Osteocyte (in vitro differentiated cells): ENCODE results near the gene NELL2. TPM values are rescaled to one million over a fixed set of nuclear protein-coding genes. Genes with fewer than 3 reads are reported as not detected.
"Not testable (repeated sequence)": the region's sequence is repeated elsewhere in the genome, so short reads cannot be mapped to it uniquely, and the experiment has no call there.

ENCODE experiments used
- DNase-seq: peaks from one replicate; pipeline ENCODE4 v3.0.0; 2021; ENCODE audit warnings: mixed read lengths; ENCODE audit not compliant: unreplicated experiment; ENCODE audit errors: extremely low spot score
- H3K27ac Mint-ChIP-seq: one replicate; pipeline ENCODE4 v1.8.0; 2021; ENCODE audit warnings: mild to moderate bottlenecking, mixed read lengths; ENCODE audit not compliant: unreplicated experiment
- H3K27me3 Mint-ChIP-seq: one replicate; pipeline ENCODE4 v1.8.0; 2021; ENCODE audit warnings: mixed read lengths; ENCODE audit not compliant: unreplicated experiment
- H3K36me3 Mint-ChIP-seq: one replicate; pipeline ENCODE4 v1.8.0; 2021; ENCODE audit warnings: mixed read lengths; ENCODE audit not compliant: unreplicated experiment
- H3K4me1 Mint-ChIP-seq: one replicate; pipeline ENCODE4 v1.8.0; 2021; ENCODE audit warnings: mixed read lengths; ENCODE audit not compliant: unreplicated experiment
- H3K4me3 Mint-ChIP-seq: one replicate; pipeline ENCODE4 v1.8.0; 2021; ENCODE audit warnings: mild to moderate bottlenecking, moderate library complexity, mixed read lengths; ENCODE audit not compliant: unreplicated experiment
- H3K9me3 Mint-ChIP-seq: one replicate; pipeline ENCODE4 v1.8.0; 2021; ENCODE audit warnings: mixed read lengths; ENCODE audit not compliant: unreplicated experiment
- total RNA-seq: library from RNA; stranded (reverse); gene quantifications from 2 replicates; pipeline ENCODE4 v1.2.1, GENCODE V29; 2021
- TF ChIP-seq, protein P1 (sequence below): fragments of 200-600 bp; sonication (generic); IDR thresholded peaks from 2 replicates; pipeline ENCODE4 v1.5.0; 2021; ENCODE audit warnings: antibody characterized with exemption, mild to moderate bottlenecking, moderate library complexity

Gene NELL2
- total RNA-seq, 1 donor from 2014 or later, result not detected

DNA sequence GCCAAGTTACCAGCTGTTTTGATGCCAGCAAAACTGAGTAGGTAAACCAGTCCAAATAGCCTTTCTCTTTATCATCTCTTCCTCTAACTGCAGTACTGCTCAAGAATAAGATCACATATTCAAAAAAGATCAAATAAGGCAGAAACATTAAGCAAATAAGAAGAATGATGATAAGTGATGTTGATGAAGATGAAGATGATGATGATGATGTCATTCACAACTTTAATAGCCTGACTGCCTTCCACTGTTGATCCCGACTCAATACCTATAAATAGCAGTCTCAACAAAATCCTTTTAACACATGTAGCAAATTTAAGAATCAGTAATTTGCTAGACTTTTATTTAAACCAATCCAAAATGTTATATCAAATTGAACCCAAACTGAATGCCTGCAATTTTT lies 47.1 kb downstream of the NELL2 start:
- DNase-seq, result no peak
- Mint-ChIP-seq H3K27me3 (no peaks in the 10 kb centered on the region), H3K27ac (no peak overlapping the region), H3K9me3 (peaks cover 3% of the 10 kb centered on the region), H3K4me3 (no peak overlapping the region), H3K4me1 (no peaks in the 10 kb centered on the region), H3K36me3 (no peaks in the 10 kb centered on the region)
- TF ChIP-seq, protein P1, sequence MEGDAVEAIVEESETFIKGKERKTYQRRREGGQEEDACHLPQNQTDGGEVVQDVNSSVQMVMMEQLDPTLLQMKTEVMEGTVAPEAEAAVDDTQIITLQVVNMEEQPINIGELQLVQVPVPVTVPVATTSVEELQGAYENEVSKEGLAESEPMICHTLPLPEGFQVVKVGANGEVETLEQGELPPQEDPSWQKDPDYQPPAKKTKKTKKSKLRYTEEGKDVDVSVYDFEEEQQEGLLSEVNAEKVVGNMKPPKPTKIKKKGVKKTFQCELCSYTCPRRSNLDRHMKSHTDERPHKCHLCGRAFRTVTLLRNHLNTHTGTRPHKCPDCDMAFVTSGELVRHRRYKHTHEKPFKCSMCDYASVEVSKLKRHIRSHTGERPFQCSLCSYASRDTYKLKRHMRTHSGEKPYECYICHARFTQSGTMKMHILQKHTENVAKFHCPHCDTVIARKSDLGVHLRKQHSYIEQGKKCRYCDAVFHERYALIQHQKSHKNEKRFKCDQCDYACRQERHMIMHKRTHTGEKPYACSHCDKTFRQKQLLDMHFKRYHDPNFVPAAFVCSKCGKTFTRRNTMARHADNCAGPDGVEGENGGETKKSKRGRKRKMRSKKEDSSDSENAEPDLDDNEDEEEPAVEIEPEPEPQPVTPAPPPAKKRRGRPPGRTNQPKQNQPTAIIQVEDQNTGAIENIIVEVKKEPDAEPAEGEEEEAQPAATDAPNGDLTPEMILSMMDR, result no peak

DNA sequence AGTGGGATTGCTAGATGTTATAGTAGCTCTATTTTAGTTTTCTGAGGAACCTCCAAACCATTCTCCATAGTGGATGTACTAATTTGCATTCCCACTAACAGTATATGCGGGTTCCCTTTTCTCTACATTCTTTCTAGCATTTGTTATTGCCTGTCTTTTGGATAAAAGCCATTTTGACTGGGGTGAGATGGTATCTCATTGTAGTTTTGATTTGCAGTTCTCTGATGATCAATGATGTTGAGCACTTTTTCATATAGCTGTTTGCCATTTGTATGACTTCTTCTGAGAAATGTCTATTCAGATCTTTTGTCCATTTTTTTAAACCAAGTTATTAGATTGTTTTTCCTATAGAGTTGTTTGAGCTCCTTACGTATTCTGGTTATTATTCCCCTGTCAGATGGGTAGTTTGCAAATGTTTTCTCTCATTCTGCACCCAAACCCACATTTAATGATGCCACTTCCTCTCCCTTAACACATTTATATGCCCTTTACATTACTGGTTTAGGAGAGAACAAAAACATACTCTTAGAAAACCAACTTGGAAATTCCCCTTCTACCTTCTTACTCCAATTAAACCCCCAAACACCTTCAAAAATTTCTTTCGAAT lies 48.2 kb downstream of the NELL2 start:
- no peaks in the 10 kb centered on the region for H3K36me3 Mint-ChIP-seq
- no peak overlapping the region for H3K4me3 Mint-ChIP-seq
- no peak for DNase-seq
- H3K9me3 Mint-ChIP-seq, result peaks cover 4% of the 10 kb centered on the region
- no peaks in the 10 kb centered on the region for H3K4me1 Mint-ChIP-seq
- H3K27me3 Mint-ChIP-seq, result no peaks in the 10 kb centered on the region
- TF ChIP-seq, protein P1, result no peak
- no peak overlapping the region for H3K27ac Mint-ChIP-seq

DNA sequence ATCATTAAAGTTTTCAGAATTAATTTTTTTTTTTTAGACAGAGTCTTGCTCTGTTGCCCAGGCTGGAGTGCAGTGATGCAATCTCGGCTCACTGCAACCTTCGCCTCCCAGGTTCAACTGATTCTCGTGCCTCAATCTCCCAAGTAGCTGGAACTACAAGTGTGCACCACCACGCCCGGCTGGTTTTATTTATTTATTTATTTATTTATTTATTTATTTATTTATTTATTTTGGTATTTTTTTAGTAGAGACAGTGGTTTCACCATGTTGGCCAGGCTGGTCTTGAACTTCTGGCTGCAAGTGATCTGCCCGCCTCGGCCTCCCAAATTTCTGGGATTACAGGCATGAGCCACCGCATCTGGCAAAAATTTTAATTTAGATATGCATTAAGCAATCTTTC lies 54.4 kb downstream of the NELL2 start:
- H3K27ac Mint-ChIP-seq, H3K4me3 Mint-ChIP-seq, DNase-seq, H3K27me3 Mint-ChIP-seq, H3K36me3 Mint-ChIP-seq, H3K4me1 Mint-ChIP-seq, H3K9me3 Mint-ChIP-seq: not testable (repeated sequence)

DNA sequence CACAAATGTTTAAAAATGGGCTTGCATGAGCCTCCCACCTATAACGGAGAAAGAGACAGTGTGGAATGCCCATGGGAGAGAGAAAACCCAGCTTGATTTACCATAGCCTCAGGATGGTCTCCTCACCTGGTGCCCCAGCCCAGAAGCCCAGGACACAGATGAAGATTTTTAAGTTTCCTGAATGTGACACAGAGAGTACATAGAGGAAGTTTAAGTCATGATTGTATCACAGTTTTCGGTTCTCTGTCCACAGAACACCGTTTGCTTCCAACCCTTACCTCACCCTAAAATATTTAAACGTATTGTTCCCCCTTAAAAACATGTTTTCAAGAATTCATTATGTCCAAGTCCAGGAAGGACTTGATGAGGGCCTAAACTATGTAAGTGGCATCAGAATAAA lies 56.2 kb downstream of the NELL2 start:
- Mint-ChIP-seq H3K27ac (no peak overlapping the region), H3K36me3 (no peaks in the 10 kb centered on the region), H3K4me1 (no peaks in the 10 kb centered on the region), H3K27me3 (no peaks in the 10 kb centered on the region), H3K4me3 (no peak overlapping the region), H3K9me3 (peaks cover 4% of the 10 kb centered on the region)
- DNase-seq, result no peak
- TF ChIP-seq, protein P1, result no peak

DNA sequence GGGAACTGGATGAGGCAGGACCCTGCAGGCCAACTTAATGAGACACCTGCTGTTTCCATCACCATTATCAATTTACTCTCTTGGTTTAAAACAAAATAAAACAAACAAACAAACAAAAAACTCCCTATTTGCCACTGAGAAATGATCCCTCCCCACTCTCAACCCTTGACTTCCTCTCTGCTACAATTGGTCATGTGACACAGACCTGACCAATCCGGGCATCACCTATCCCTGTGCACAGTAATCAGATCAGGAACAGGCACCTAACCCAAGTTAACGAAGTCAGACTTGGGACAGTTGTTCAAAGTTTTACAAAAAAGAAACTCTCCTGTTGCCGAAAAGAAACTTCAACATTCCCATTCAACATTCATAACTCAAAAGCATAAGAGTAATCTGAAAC lies 58.4 kb downstream of the NELL2 start:
- H3K4me1 Mint-ChIP-seq, result no peaks in the 10 kb centered on the region
- DNase-seq, result no peak
- H3K4me3 Mint-ChIP-seq, result no peak overlapping the region
- H3K27me3 Mint-ChIP-seq, result no peaks in the 10 kb centered on the region
- H3K9me3 Mint-ChIP-seq, result no peaks in the 10 kb centered on the region
- no peaks in the 10 kb centered on the region for H3K36me3 Mint-ChIP-seq
- H3K27ac Mint-ChIP-seq, result no peak overlapping the region
- TF ChIP-seq, protein P1, result no peak
